ENCODE results near the gene NUP133.
"Not testable (repeated sequence)": the region's sequence is repeated elsewhere in the genome, so short reads cannot be mapped to it uniquely, and the experiment has no call there.

Gene NUP133

GRCh38 chr1:229511625-229512024 lies 3.5 kb upstream of the NUP133 start:
- intact Hi-C loops (cut with DNase I); DNase-seq: not testable (repeated sequence)

GRCh38 chr1:229511201-229511600 lies 3.1 kb upstream of the NUP133 start:
- intact Hi-C loops (cut with DNase I); DNase-seq: not testable (repeated sequence)

GRCh38 chr1:229509576-229509975 lies 1.4 kb upstream of the NUP133 start:
- intact Hi-C loops (cut with DNase I) = no loop called here
- DNase-seq = no peak

- intact Hi-C loops (cut with DNase I) = no loop called here
- DNase-seq = no peak
These were observed 739 bp upstream of the NUP133 start for GRCh38 chr1:229508823-229509337.

- no peak for DNase-seq
- intact Hi-C loops (cut with DNase I) = no loop called here
These were observed 639 bp downstream of the NUP133 start for GRCh38 chr1:229507502-229507901.

GRCh38 chr1:229506633-229507032 lies 1.5 kb downstream of the NUP133 start:
- DNase-seq = no peak
- intact Hi-C loops (cut with DNase I) = no loop called here

- DNase-seq = no peak
- intact Hi-C loops (cut with DNase I) = no loop called here
These were observed 12.4 kb downstream of the NUP133 start for GRCh38 chr1:229495782-229496181.

- no peak for DNase-seq
- intact Hi-C loops (cut with DNase I) = loop anchor here (10.0 kb wide), 1 partner anchor 822 kb away; no protein-coding TSS in a partner anchor
These were observed 21.0 kb downstream of the NUP133 start for GRCh38 chr1:229487181-229487580.

GRCh38 chr1:229485318-229485717 lies 22.8 kb downstream of the NUP133 start:
- no peak for DNase-seq
- intact Hi-C loops (cut with DNase I) = loop anchor here (10.0 kb wide), 1 partner anchor 821 kb away; no protein-coding TSS in a partner anchor

- DNase-seq = peak in 1 of 42 donors; percentile 3
- intact Hi-C loops (cut with DNase I) = loop anchor here (5.0 to 10.0 kb wide), 2 partner anchors 225 to 818 kb away; no protein-coding TSS in a partner anchor
These were observed 25.6 kb downstream of the NUP133 start for GRCh38 chr1:229482511-229482910.

- DNase-seq = no peak
- intact Hi-C loops (cut with DNase I) = loop anchor here (5.0 to 10.0 kb wide), 2 partner anchors 223 to 816 kb away; no protein-coding TSS in a partner anchor
These were observed 27.6 kb downstream of the NUP133 start for GRCh38 chr1:229480495-229480894.

- DNase-seq = no peak
- intact Hi-C loops (cut with DNase I) = loop anchor here (5.0 to 10.0 kb wide), 2 partner anchors 223 to 815 kb away; no protein-coding TSS in a partner anchor
These were observed 28.3 kb downstream of the NUP133 start for GRCh38 chr1:229479660-229480399.

- DNase-seq = peak in 1 of 42 donors; percentile 6
These were observed 29.3 kb downstream of the NUP133 start for GRCh38 chr1:229478852-229479251.

GRCh38 chr1:229475859-229476258 lies 32.3 kb downstream of the NUP133 start:
- intact Hi-C loops (cut with DNase I); DNase-seq: not testable (repeated sequence)

More at GRCh38 chr1:229478852-229479251, 29.3 kb downstream of the NUP133 start:
- intact Hi-C loops (cut with DNase I) = no loop called here

- intact Hi-C loops (cut with DNase I) = no loop called here
These were observed 33.6 kb downstream of the NUP133 start for GRCh38 chr1:229474509-229474908.

GRCh38 chr1:229471175-229471574 lies 37.0 kb downstream of the NUP133 start:
- no peak for DNase-seq
- intact Hi-C loops (cut with DNase I) = no loop called here

More at GRCh38 chr1:229474509-229474908, 33.6 kb downstream of the NUP133 start:
- DNase-seq = no peak

- intact Hi-C loops (cut with DNase I) = no loop called here
- DNase-seq = no peak
These were observed 37.6 kb downstream of the NUP133 start for GRCh38 chr1:229470406-229471043.

- DNase-seq = no peak
- intact Hi-C loops (cut with DNase I) = no loop called here
These were observed 41.3 kb downstream of the NUP133 start for GRCh38 chr1:229466887-229467286.

- intact Hi-C loops (cut with DNase I) = no loop called here
- DNase-seq = no peak
These were observed 43.5 kb downstream of the NUP133 start for GRCh38 chr1:229464672-229465071.

All from head of caudate nucleus (tissue), 42 donors.